ENCODE results near the gene PLEKHG7. TPM values are rescaled to one million over a fixed set of nuclear protein-coding genes. Genes with fewer than 3 reads are reported as not detected.

Gene PLEKHG7
- not detected in 2 replicates for total RNA-seq

DNA sequence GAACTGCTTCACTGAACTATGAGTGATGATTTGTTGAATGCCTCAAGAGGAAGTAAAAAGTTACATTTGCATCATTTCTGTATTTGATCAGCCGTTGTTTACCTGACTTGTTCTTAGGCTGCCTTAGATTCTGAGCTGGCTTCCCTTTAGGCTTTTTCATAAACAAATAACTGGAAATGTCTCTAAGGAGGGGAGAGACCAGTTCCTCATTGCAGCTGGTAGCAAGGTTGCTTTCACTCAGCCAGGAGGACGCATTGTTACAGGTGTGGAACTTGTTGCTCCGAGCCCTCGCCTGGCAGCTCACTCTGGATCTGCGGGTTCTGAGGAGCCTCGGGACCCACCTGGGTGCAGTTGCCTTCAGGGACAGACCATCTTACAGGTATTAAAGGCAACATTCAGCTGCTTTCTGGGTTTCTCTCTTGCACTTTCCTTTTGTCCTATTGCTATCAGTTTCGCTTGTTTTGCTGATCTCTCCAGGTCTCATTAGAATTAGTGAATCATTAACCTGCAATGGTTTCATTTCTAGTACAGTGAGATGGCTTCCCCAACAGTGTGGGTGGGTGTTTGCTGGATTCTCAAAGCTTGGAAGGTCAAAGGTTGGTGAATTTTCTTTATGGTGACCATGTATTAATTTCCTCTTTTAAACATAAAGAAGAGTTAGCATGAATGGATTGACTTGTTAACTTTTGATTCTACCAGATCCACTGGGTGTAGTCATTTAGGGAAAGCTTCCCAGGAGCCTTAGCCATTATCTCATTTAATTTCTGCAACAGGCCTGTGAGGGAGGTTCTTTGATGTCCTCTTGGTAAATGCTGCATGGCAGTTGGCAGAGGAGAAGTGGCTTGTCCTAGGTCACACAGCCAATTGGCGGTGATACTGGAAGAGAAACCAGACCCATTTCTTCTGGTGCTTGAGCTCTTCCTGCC is at the start of gene PLEKHG7:
TSS of gene PLEKHG7 (plus strand) at position 236 of the 926 bp plus-strand sequence. CDS start 3,643 bp downstream, outside the sequence.

Other genes starting within 250 kb of the PLEKHG7 start
- 7.7 and 8.6 TPM in 2 replicates for gene EEA1, start 226.3 kb downstream of the PLEKHG7 start, total RNA-seq